Activated naive CD8-positive, alpha-beta T cell treated with anti-CD3 and anti-CD28 coated beads for 36 hours (primary cell): ENCODE results near the gene SGO1. TPM values are rescaled to one million over a fixed set of nuclear protein-coding genes. Genes with fewer than 3 reads are reported as not detected.
A peak's percentile ranks its signal among the peaks of the same experiment; 100 is the strongest.
"Not testable (repeated sequence)": the region's sequence is repeated elsewhere in the genome, so short reads cannot be mapped to it uniquely, and the experiment has no call there.

Source experiments
- DNase-seq: peaks from one replicate; pipeline ENCODE4 v3.0.0; 2021
- H3K27ac Mint-ChIP-seq: one replicate; pipeline ENCODE4 v1.8.0; 2022; ENCODE audit warnings: mild to moderate bottlenecking, moderate library complexity, mixed read lengths
- H3K27me3 Mint-ChIP-seq: one replicate; pipeline ENCODE4 v1.8.0; 2022; ENCODE audit warnings: mild to moderate bottlenecking, mixed read lengths
- H3K36me3 Mint-ChIP-seq: one replicate; pipeline ENCODE4 v1.8.0; 2021; ENCODE audit warnings: mild to moderate bottlenecking, mixed read lengths
- H3K4me1 Mint-ChIP-seq: one replicate; pipeline ENCODE4 v1.8.0; 2021; ENCODE audit warnings: mixed read lengths
- H3K4me3 Mint-ChIP-seq: one replicate; pipeline ENCODE4 v1.8.0; 2022; ENCODE audit warnings: mild to moderate bottlenecking, moderate library complexity, mixed read lengths
- H3K9me3 Mint-ChIP-seq: one replicate; pipeline ENCODE4 v1.8.0; 2022; ENCODE audit warnings: mixed read lengths
- total RNA-seq, 2 experiments: library from RNA; stranded (reverse); gene quantifications; one replicate each; pipeline ENCODE4 v1.2.3, GENCODE V29; 2021

SGO1 gene
- total RNA-seq = 10 to 100 TPM; 25.6 to 26.8 TPM

GRCh38 chr3:20185679-20186599 lies at the start of gene SGO1:
SGO1 (minus strand) TSS chr3:20186206; CDS start chr3:20184027, 2,179 bp downstream.
- H3K27me3 Mint-ChIP-seq = no peaks in the 10 kb centered on the region
- peak; percentile 100 for DNase-seq
- H3K36me3 Mint-ChIP-seq = peaks cover 13% of the 10 kb centered on the region
- peaks cover 1% of the 10 kb centered on the region for H3K4me1 Mint-ChIP-seq
- no peak within 1 kb of the TSS for H3K4me3 Mint-ChIP-seq
- no peak within 1 kb of the TSS for H3K27ac Mint-ChIP-seq
- no peaks in the 10 kb centered on the region for H3K9me3 Mint-ChIP-seq

DNA sequence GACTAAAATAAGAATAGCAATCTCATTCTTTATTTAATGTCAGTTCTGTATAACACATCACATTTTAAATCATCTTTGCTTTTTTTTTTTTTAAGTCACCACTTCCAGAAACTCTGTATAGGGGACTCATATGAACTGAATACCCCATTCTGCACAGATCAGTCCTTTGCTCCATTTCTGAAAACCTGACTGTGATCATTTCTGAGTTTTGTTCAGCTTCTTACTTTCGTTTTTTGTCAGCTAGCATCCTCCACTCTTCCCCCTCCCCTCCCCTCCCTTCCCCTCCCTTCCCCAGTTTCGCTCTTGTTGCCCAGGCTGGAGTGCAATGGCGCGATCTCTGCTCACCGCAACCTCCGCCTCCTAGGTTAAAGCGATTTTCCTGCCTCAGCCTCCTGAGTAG lies 49.8 kb upstream of the SGO1 start:
- Mint-ChIP-seq H3K27ac (no peak overlapping the region), H3K36me3 (peaks cover 3% of the 10 kb centered on the region), H3K9me3 (peaks cover 2% of the 10 kb centered on the region), H3K4me3 (no peak overlapping the region), H3K4me1 (no peaks in the 10 kb centered on the region), H3K27me3 (no peaks in the 10 kb centered on the region)
- DNase-seq = no peak

DNA sequence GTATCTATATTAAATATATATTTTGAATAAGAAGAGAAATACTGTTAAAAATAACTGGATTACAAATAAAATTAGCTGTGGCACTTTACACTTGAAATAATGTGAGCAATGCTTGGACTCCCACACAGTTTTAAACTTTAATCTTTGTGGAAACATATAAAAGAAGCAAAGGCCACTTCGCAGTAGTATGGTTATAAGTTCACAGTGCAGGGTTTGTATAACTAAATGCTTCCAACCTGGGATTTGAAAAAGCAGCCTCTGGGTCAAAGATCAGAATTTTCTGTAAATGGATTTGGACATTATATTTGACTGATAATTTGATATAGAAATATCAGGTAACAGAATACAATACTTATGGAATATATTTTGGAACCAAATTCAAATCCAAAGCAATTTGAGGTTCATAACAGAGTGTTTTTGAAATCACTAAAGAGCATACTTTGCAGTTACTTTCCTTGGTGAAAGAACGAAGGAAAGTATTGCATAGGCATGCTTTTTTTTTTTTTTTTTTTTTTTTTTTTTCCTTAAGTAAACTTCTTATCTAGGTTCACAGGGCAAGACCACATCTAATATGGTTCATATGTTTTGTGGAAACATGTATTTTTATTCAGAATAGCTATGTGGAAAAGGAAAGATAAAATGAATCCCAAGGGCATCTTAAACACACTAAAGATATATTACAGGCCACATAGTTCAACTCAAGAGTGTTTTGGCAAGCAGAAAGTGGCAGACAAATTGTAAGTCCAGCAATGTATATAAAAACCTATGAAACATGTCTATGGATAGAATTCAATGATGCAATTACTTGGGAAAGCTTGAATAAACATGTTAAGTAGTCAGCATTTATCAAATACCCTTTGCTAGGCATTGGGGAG lies 47.1 kb upstream of the SGO1 start:
- H3K36me3 Mint-ChIP-seq = peaks cover 3% of the 10 kb centered on the region
- DNase-seq = no peak
- H3K27ac Mint-ChIP-seq = no peak overlapping the region
- H3K27me3 Mint-ChIP-seq = no peaks in the 10 kb centered on the region
- H3K4me3 Mint-ChIP-seq = no peak overlapping the region
- H3K9me3 Mint-ChIP-seq = peaks cover 2% of the 10 kb centered on the region
- H3K4me1 Mint-ChIP-seq = no peaks in the 10 kb centered on the region

DNA sequence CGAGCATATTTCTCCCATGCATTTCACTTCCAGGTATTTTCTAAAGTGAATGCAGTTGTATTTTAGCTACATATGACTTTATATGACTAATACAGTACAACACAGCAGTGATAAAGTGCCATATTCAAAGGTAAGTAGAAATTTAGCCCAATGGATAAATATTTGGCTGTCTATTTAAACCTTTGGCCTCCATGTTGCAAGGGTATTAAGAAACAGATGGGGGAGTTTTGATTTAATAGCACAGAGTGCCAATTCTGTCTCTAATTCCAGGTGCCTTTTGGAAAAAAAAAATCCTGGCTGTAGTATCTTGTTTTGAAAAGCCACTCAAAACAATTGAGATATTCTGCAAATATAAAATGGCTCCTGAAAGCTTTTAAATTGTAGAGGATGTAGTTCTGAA lies 44.9 kb upstream of the SGO1 start:
- no peaks in the 10 kb centered on the region for H3K4me1 Mint-ChIP-seq
- no peak for DNase-seq
- no peak overlapping the region for H3K4me3 Mint-ChIP-seq
- H3K27me3 Mint-ChIP-seq = no peaks in the 10 kb centered on the region
- H3K27ac Mint-ChIP-seq = no peak overlapping the region
- no peaks in the 10 kb centered on the region for H3K36me3 Mint-ChIP-seq
- no peaks in the 10 kb centered on the region for H3K9me3 Mint-ChIP-seq

DNA sequence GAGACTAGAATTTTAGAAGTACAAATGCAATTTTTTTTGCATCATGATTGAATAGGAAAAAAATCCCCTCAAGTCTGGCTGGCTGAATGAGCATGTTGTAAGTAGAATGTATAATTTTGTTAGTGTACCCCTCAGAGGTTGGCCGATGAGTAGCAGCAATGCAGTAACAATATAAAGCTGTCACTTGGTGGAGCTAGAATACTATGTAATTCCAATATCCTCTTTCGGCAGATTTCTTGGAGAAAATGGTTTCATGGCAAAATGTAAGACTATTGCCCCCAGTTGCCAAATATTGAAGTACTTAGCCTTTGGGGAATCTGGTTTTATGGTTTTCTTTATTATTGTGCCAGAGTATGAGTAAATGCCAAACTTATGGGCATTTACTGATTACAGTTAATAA lies 39.8 kb upstream of the SGO1 start:
- Mint-ChIP-seq H3K4me3 (no peak overlapping the region), H3K27me3 (no peaks in the 10 kb centered on the region), H3K27ac (no peak overlapping the region), H3K36me3 (peaks cover 2% of the 10 kb centered on the region), H3K4me1 (no peaks in the 10 kb centered on the region), H3K9me3 (no peaks in the 10 kb centered on the region)
- no peak for DNase-seq

DNA sequence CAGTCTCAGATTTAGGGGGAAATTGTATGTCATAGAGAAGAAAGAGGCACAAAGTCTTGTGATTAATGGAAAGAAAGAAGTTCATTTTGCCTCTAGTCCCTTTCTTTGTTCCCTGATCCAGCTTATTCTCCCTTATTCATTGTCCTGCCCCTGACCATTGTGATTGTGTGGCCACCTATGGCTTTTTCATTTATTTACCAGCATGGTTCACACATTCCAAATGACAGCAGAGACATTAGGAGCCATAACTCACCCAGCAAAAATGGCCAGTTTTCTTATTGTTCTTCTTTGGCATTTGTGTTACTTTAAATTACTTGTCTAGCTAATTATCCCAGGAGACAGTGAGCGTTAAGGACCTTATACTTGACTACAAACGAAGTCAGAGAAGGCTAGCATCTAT lies 36.3 kb upstream of the SGO1 start:
- no peak for DNase-seq
- H3K27ac Mint-ChIP-seq = no peak overlapping the region
- H3K4me3 Mint-ChIP-seq = no peak overlapping the region
- no peaks in the 10 kb centered on the region for H3K27me3 Mint-ChIP-seq
- H3K36me3 Mint-ChIP-seq = peaks cover 2% of the 10 kb centered on the region
- H3K9me3 Mint-ChIP-seq = no peaks in the 10 kb centered on the region
- no peaks in the 10 kb centered on the region for H3K4me1 Mint-ChIP-seq

DNA sequence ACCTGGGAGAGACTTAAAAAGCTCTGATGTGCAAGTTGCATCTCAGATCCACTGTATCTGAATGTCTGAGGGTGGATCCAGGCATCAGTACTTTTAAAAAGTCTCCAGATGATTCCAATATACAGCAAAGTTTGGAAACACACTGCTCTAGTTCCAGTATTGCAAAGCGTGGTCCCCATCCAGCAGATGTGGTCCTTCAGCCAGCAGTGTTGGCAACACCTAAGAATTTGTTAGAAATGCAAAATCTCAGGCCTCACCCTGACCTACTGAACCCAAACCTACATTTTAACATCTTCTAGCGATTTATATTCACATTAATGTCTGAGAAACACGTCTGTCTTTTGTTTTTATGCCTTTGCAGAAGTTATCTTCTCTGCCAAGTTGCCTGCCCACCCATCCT lies 32.2 kb upstream of the SGO1 start:
- no peaks in the 10 kb centered on the region for H3K4me1 Mint-ChIP-seq
- DNase-seq = no peak
- no peak overlapping the region for H3K27ac Mint-ChIP-seq
- no peak overlapping the region for H3K4me3 Mint-ChIP-seq
- H3K9me3 Mint-ChIP-seq = no peaks in the 10 kb centered on the region
- no peaks in the 10 kb centered on the region for H3K27me3 Mint-ChIP-seq
- H3K36me3 Mint-ChIP-seq = peaks cover 5% of the 10 kb centered on the region

DNA sequence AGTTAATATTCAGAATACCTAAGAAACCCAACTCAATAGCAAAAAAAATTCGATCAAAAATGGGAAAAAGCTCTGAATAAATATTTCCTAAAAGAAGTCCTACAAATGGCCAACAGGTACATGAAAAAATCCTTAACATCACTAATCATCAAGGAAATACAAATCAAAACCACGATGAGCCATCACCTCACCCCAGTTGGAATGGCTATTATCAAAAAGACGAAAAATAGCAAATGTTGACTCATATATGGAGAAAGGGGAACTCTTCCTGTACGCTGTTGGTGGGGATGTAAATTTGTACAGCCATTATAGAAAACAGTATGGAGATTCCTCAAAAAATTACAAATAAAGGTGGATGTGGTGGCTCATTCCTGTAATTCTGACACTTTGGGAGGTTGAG lies 29.6 kb upstream of the SGO1 start:
- no peaks in the 10 kb centered on the region for H3K4me1 Mint-ChIP-seq
- H3K27ac Mint-ChIP-seq = no peak overlapping the region
- H3K4me3 Mint-ChIP-seq = no peak overlapping the region
- H3K9me3 Mint-ChIP-seq = no peaks in the 10 kb centered on the region
- no peak for DNase-seq
- peaks cover 2% of the 10 kb centered on the region for H3K36me3 Mint-ChIP-seq
- no peaks in the 10 kb centered on the region for H3K27me3 Mint-ChIP-seq

- not testable (repeated sequence) for H3K4me1 Mint-ChIP-seq, H3K36me3 Mint-ChIP-seq
Measured at GRCh38 chr3:20213491-20213890, 27.5 kb upstream of the SGO1 start.

GRCh38 chr3:20207945-20208344 lies 21.9 kb upstream of the SGO1 start:
- peaks cover 16% of the 10 kb centered on the region for H3K9me3 Mint-ChIP-seq
- H3K27me3 Mint-ChIP-seq, H3K27ac Mint-ChIP-seq, DNase-seq, H3K4me1 Mint-ChIP-seq, H3K4me3 Mint-ChIP-seq: not testable (repeated sequence)
- peaks cover 15% of the 10 kb centered on the region for H3K36me3 Mint-ChIP-seq

More at GRCh38 chr3:20213491-20213890, 27.5 kb upstream of the SGO1 start:
- not testable (repeated sequence) for H3K27me3 Mint-ChIP-seq, H3K27ac Mint-ChIP-seq, H3K9me3 Mint-ChIP-seq, H3K4me3 Mint-ChIP-seq, DNase-seq

GRCh38 chr3:20205898-20206297 lies 19.9 kb upstream of the SGO1 start:
- Mint-ChIP-seq H3K36me3 (peaks cover 15% of the 10 kb centered on the region), H3K9me3 (peaks cover 16% of the 10 kb centered on the region)
- not testable (repeated sequence) for H3K27ac Mint-ChIP-seq, H3K4me1 Mint-ChIP-seq, DNase-seq, H3K4me3 Mint-ChIP-seq, H3K27me3 Mint-ChIP-seq

- H3K36me3 Mint-ChIP-seq = peaks cover 7% of the 10 kb centered on the region
- H3K4me1 Mint-ChIP-seq = peaks cover 5% of the 10 kb centered on the region
- H3K9me3 Mint-ChIP-seq = peaks cover 5% of the 10 kb centered on the region
- H3K4me3 Mint-ChIP-seq = no peak overlapping the region
- no peak for DNase-seq
- no peak overlapping the region for H3K27ac Mint-ChIP-seq
- H3K27me3 Mint-ChIP-seq = no peaks in the 10 kb centered on the region
Measured at GRCh38 chr3:20201143-20201542, 15.1 kb upstream of the SGO1 start.

DNA sequence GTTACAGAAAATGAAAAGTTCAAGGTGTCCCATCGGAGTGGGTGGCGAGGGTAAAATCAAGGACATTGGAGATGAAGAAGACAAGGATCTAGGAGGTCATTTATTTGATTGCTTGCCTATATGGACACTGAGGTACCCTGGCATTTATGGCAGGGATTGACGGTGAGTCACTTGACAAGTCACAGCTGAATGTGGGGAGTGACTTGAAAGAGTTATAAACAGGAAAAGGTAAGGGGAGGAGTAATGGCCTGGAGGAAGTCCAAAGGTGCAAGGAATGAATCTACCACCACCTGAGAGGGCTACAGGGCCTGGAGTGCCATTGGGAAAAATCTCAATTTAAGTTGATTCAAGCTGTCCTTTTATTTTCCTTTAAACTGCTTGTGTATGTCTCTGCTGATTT lies 11.8 kb upstream of the SGO1 start:
- Mint-ChIP-seq H3K27me3 (no peaks in the 10 kb centered on the region), H3K4me3 (no peak overlapping the region), H3K9me3 (no peaks in the 10 kb centered on the region), H3K27ac (no peak overlapping the region), H3K4me1 (peaks cover 9% of the 10 kb centered on the region), H3K36me3 (peaks cover 3% of the 10 kb centered on the region)
- no peak for DNase-seq

- DNase-seq = no peak
- H3K4me3 Mint-ChIP-seq = no peak overlapping the region
- no peaks in the 10 kb centered on the region for H3K27me3 Mint-ChIP-seq
- H3K9me3 Mint-ChIP-seq = no peaks in the 10 kb centered on the region
- no peak overlapping the region for H3K27ac Mint-ChIP-seq
- peaks cover 6% of the 10 kb centered on the region for H3K4me1 Mint-ChIP-seq
- H3K36me3 Mint-ChIP-seq = peaks cover 3% of the 10 kb centered on the region
Measured at GRCh38 chr3:20194793-20195460, 8.9 kb upstream of the SGO1 start.

- H3K4me3 Mint-ChIP-seq = no peak overlapping the region
- no peaks in the 10 kb centered on the region for H3K27me3 Mint-ChIP-seq
- no peak overlapping the region for H3K27ac Mint-ChIP-seq
- peaks cover 3% of the 10 kb centered on the region for H3K36me3 Mint-ChIP-seq
- DNase-seq = no peak
- H3K4me1 Mint-ChIP-seq = peaks cover 3% of the 10 kb centered on the region
- H3K9me3 Mint-ChIP-seq = no peaks in the 10 kb centered on the region
Measured at GRCh38 chr3:20190991-20191390, 5.0 kb upstream of the SGO1 start.
